Stimulated activated CD4-positive, alpha-beta T cell treated with anti-CD3 and anti-CD28 coated beads, Interleukin-1b, Interleukin-23, amount 100 ng/mL, for 1 hour (primary cell): ENCODE results near the gene MTFR1L.
A peak's percentile ranks its signal among the peaks of the same experiment; 100 is the strongest.

ENCODE experiments used
- DNase-seq, 2 donors: peaks; one replicate each; pipeline ENCODE4 v3.0.0-alpha.2; 2020; ENCODE audit warnings: low read depth in 2 of 2

The MTFR1L gene

DNA sequence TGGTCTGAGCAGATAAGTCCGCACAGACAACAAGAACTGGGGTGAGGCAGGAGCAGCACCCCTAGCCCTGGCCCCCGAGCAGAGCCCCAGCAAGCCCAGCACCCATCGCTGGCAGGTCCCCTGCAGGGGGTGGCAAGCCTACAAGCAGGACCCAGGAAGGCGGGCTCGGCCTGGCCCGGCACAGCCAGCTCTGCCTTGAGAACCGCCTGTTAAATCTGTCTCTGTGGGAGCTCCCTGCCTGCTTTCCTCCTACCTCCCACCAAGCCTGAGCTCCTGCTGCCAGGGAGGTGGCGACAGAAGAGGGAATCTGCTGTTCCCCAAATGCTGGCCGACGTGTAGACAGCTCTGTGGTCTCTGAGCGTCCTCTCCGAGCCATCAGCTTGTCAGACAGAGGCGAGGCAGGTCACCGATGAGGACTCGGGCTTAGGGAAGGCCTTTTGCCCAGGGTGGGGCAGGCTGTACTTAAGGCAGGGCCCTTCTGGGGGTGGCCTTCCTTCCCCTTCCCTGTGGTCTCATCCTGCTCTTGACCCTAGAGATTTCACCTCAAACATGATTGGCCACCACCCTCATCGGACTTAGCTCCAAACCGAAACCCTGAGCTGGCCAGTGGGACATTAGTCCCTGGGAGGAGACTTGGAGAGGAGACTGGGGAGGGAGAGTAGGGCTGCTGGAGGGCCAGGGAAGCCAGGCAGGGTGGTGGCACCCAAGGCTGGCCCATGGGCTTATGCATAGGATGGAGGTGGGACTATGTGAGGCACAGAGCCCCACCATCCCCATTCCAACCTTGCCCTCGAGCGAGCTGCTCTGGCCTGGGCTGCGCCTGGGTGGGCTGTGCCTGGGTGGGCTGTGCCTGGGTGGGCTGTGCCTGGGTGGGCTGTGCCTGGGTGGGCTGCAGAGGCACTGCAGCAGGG lies 12.0 kb upstream of the MTFR1L start:
- no peak for DNase-seq

DNA sequence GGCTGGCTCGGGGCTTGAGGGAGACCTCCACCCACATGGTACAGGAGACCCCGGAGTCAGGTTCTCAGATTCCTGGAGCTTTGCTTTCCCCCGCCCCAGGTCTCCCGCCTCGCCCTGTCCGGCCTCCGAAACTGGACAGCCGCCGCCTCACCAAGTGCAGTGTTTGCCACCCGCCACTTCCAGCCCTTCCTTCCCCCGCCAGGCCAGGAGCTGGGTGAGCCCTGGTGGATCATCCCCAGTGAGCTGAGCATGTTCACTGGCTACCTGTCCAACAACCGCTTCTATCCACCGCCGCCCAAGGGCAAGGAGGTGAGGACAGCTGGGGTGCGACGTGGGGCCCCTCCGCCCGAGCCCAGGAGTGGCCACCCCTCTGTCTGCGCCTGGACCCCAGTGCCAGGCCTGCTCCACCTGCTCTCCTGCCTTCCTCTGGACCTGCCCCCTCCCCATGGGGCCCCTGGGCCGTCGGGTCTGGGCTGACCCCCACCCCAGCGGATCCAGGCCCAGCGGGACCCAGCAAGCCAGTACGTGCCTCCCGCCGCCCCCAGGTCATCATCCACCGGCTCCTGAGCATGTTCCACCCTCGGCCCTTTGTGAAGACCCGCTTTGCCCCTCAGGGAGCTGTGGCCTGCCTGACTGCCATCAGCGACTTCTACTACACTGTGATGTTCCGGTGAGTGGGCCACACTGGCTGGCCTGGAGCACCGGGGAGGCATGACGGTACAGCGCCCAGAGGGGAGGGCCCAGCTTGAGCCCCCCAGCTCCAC lies 11.1 kb upstream of the MTFR1L start:
- no peak for DNase-seq

DNA sequence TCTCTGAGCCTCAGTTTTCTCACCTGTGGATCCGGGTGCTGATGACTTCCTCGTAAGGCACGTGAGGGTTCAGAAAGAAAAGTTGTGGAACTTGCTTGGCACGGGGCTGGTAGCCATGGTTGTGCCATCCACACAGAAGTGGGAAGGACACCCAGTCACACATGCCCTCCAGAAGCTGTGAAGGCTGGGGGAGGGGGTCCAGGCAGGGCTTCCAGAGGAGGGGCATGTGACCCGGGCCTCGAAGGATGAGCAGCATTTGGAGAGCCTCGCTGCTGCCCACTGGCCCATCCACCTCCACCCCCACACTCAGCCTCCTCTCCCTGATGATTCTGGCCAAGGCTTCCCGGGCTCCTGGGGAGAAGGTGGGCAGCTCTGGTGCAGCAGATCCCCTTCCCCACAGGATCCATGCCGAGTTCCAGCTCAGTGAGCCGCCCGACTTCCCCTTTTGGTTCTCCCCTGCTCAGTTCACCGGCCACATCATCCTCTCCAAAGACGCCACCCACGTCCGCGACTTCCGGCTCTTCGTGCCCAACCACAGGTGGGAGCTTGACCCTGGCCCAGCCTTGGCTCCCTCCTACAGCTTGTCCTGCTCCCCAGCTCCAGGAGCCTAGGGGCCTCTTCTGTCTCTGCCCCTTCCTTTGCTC lies 10.3 kb upstream of the MTFR1L start:
- no peak for DNase-seq

GRCh38 chr1:25809929-25810328 lies 9.8 kb upstream of the MTFR1L start:
- DNase-seq = no peak

DNA sequence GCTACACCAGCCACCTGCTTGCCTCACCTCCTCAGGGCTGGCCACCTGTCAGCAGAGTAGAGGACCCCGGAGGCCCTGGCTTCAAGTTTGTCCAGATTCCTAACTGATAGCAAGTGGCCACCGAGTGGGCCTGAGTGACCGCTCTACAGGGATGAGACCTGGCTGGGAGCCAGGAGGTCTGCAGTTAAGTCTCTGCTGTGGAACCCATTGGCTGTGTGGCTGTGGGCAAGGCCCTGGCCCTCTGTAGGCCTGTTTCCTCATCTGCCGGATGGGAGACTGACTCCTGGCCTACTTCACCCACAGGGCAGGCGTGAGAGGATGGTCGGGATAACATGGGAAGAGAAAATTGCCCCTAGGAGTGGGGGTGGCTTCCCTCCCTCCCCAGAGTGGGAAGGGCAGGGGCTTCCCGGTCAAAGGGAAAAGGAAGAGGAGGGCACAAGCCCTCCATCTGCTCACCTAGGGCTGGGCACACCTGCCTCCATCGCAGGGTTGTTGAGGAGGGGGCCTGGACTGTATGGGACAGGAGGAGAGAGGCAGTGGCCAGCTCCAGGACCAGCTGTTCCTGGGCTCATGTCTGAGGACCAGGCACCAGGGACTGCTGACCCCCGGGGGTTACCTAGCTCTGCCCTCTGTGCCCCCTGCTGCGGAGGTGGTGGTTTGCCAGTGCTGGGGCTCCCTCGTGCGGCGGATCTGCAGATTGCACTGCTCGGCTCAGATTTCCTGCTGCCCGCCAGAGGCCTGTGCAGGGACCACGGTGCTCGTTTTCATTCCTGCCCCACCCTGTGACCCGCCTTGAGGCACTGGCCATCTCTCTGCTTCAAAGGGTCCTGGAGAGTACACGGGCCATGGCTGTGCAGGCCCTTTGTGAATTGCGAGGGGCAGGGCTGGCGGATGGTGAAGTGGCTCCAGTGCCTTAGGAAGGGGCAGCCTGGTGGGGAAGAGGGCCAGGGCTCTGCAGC lies 9.1 kb upstream of the MTFR1L start:
- DNase-seq = peak; percentile 50 to 82

- DNase-seq = no peak
These were observed 8.2 kb upstream of the MTFR1L start for GRCh38 chr1:25811384-25812082.

GRCh38 chr1:25813071-25813733 lies 6.6 kb upstream of the MTFR1L start:
- DNase-seq = no peak

GRCh38 chr1:25813734-25814471 lies 5.9 kb upstream of the MTFR1L start:
- no peak for DNase-seq

- no peak for DNase-seq
These were observed 5.1 kb upstream of the MTFR1L start for GRCh38 chr1:25814549-25815087.

DNA sequence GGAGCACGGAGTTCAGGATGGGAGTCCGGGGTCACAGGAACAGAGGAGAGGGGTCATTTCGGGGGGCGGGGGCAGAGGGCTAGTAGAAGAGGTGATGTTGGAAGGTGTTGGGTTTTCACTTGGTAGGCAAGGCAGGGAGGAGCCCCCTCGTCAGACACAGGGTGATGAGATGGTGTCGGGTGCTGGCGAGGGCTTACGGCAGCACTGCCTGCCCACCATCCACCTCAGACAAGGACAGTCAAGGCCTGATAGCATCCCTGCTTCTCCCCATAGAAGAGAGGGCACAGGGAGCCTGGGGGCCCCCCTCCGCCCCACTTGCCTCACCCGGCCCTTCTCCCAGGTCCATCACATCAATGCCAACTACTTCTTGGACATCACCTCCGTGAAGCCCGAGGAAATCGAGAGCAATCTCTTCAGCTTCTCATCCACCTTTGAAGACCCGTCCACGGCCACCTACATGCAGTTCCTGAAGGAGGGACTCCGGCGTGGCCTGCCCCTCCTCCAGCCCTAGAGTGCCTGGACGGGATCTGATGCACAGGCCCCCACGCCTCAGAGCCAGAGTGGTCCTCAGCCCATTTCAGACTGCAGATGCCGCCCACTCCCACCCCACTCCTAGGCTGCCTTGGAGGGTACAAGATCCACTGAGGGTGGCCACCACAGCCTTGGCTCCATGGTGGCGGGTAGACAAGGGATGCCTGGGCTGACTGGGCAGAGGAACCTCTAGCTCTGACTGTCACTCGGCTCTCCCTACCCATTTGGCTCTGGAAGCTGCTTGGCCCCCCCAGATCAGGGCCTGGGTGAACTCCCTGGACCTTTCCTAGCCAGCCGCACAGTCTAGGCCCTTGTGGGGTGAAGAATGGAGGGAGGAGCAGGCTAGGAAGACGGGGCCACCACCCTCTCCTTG lies 4.3 kb upstream of the MTFR1L start:
- no peak for DNase-seq

GRCh38 chr1:25816112-25816718 lies 3.5 kb upstream of the MTFR1L start:
- DNase-seq = no peak

DNA sequence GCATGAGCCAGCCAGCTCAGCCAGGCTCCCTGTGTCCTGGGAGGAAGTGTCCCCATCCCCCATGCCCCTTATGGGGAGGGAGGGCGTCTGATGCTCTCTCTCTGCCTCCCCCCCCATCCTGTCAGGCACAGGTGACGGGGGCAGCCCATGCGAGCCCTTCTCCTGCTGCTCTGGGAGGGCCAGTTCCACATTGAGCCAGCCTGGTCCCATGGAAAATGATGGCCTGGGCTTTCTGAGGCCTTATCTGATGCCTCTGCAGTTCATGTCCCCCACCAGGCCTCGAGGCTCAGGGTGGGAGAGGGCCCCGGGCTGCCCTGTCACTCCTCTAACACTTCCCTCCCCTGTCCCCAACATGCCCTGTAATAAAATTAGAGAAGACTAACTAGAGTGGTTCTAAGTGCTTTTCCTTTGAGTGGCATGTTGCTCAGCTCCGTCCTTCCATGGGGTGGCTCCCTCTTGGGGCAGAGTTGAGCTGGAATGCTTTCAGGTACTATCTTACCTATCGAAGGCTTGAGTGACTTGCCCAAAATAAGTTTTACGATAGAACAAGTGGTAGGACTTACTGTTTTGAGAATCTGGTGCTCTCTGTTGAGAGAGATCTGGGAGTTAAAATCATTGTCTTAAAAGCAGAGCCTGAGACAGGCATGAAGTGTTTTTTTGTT lies 1.8 kb upstream of the MTFR1L start:
- DNase-seq = no peak

- no peak for DNase-seq
These were observed 1.2 kb upstream of the MTFR1L start for GRCh38 chr1:25818569-25818968.

GRCh38 chr1:25820247-25821111 lies 725 bp downstream of the MTFR1L start:
- peak in 1 of 2 donors; percentile 37 for DNase-seq

GRCh38 chr1:25821112-25821476 lies 1.3 kb downstream of the MTFR1L start:
- DNase-seq = no peak

- no peak for DNase-seq
These were observed 1.9 kb downstream of the MTFR1L start for GRCh38 chr1:25821630-25822091.
